ENCODE results near the gene B4GALNT3. TPM values are rescaled to one million over a fixed set of nuclear protein-coding genes. Genes with fewer than 3 reads are reported as not detected.
A peak's percentile ranks its signal among the peaks of the same experiment; 100 is the strongest.
"Not testable (repeated sequence)": the region's sequence is repeated elsewhere in the genome, so short reads cannot be mapped to it uniquely, and the experiment has no call there.

Gene B4GALNT3
- total RNA-seq, 1 experiment from 2014 or later = 23.3 TPM

- Histone ChIP-seq H4K91ac (ENCODE audit: insufficient read length, low read depth, low read length) (no peak overlapping the region), H2BK20ac (ENCODE audit: low read depth, low read length, poor library complexity, severe bottlenecking) (no peak overlapping the region), H3K79me1 (ENCODE audit: insufficient read depth, low read depth, low read length, poor library complexity, severe bottlenecking) (no peaks in the 10 kb centered on the region), H2AFZ (ENCODE audit: low read length) (peak overlapping the region; percentile 86), H3K4me2 (ENCODE audit: insufficient read depth, insufficient read length, low read length) (peak overlapping the region; percentile 22), H3K14ac (ENCODE audit: insufficient read depth, low read length) (peak overlapping the region; percentile 74; the same call in 1 of the 2 replicates), H3K18ac (ENCODE audit: insufficient read length, low read depth, low read length) (peak overlapping the region; percentile 89), H3K23ac (ENCODE audit: insufficient read length, low read depth, low read length) (no peak overlapping the region), H2BK12ac (ENCODE audit: insufficient read length, low read depth, low read length) (no peak overlapping the region), H4K8ac (replicated peaks; ENCODE audit: insufficient read length, low read depth, low read length) (no peak overlapping the region), H3K9me3 (ENCODE audit: control insufficient read depth, low read depth, low read length) (no peaks in the 10 kb centered on the region), H3K4ac (ENCODE audit: low read depth, low read length) (no peak overlapping the region; the same call in 1 of the 2 replicates), H2BK15ac (ENCODE audit: low read depth, low read length) (no peak overlapping the region; the same call in 1 of the 2 replicates), H3T11ph (ENCODE audit: low read length) (no peak overlapping the region), H3K23me2 (ENCODE audit: insufficient read length, low read depth, low read length, poor library complexity, severe bottlenecking) (no peaks in the 10 kb centered on the region), H3K4me1 (ENCODE audit: insufficient read depth, low read length) (peaks cover 2% of the 10 kb centered on the region; the same call in 1 of the 2 replicates), H2BK120ac (ENCODE audit: low read depth, low read length, poor library complexity, severe bottlenecking) (peak overlapping the region; percentile 69), H4K5ac (ENCODE audit: insufficient read length, low read depth, low read length) (no peak overlapping the region), H2BK5ac (ENCODE audit: insufficient read length, low read length) (no peak overlapping the region), H3K56ac (ENCODE audit: insufficient read length, low read depth, low read length) (no peak overlapping the region), H3K9ac (ENCODE audit: extremely low read depth, insufficient read length, low read length) (no peak overlapping the region), H2AK5ac (ENCODE audit: insufficient read length, low read length) (no peak overlapping the region), H4K20me1 (ENCODE audit: control insufficient read depth, insufficient read depth, insufficient read length) (no peaks in the 10 kb centered on the region), H3K27ac (ENCODE audit: insufficient read length, low read depth, low read length) (no peak overlapping the region), H3K79me2 (ENCODE audit: insufficient read depth, low read length) (no peaks in the 10 kb centered on the region), H3K27me3 (ENCODE audit: insufficient read depth, low read length) (no peaks in the 10 kb centered on the region)
- peaks cover 10% of the 10 kb centered on the region for H3K27me3 Mint-ChIP-seq (ENCODE audit: low read depth)
- H3K4me1 Mint-ChIP-seq = peaks cover 26 to 37% of the 10 kb centered on the region in 2 experiments
- peak; percentile 26 for DNase-seq
- no CpG with 5 or more reads among the region's 14 CpGs for WGBS (ENCODE audit: extremely low coverage, insufficient read length, low lambda C conversion rate)
- TF ChIP-seq CTCF (conservative IDR thresholded peaks at IDR 0.05) = no peak
- H3K9me3 Mint-ChIP-seq = peaks cover 2 to 6% of the 10 kb centered on the region in 2 experiments; a peak in 3 of 5 replicates
- peaks cover 0 to 2% (median 0%) of the 10 kb centered on the region in 3 experiments; a peak in 3 of 7 replicates for H3K36me3 Mint-ChIP-seq (ENCODE audit: insufficient read depth in 1 of 3, low read depth in 3 of 3)
- no peak overlapping the region; a peak in 1 of 7 replicates for H3K27ac Mint-ChIP-seq
- no peak overlapping the region for H3K4me3 Mint-ChIP-seq
Observed at GRCh38 chr12:576615-577110, 116.9 kb downstream of the B4GALNT3 start.

DNA sequence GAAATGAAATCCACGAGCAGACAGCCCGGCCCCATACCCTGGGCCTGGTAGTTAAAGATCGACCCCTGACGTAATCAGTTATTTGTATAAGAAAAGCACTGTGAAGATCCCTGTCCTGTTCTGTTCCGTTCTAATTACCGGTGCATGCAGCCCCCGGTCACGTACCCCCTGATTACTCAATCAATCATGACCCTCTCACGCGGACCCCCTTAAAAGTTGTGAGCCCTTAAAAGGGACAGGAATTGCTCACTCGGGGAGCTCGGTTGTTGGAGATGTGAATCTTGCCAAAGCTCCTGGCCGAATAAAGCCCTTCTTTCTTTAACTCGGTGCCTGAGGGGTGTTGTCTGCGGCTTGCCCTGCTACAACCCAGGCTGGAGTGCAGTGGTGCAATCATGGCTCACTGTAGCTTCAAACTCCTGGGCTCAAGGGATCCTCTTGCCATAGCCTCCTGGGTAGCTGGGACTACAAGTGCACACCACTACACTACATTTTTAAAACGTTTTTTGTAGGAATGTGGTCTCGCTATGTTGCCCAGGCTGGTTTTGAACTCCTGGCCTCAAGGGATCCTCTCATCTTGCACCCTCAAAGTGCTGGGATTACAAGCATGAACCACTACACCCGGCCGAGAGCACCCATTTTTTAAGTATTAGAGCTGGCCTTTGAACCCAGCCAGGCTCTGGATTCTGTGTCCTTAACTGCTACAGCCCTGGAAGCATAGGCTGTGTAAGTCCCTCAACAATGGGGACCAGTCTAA, 118.4 kb downstream of the B4GALNT3 start:
- not testable (repeated sequence) for H3K4me3 Mint-ChIP-seq; H2BK5ac ChIP-seq (ENCODE audit: insufficient read length, low read length); DNase-seq; H3K23me2 ChIP-seq (ENCODE audit: insufficient read length, low read depth, low read length, poor library complexity, severe bottlenecking); H3K23ac ChIP-seq (ENCODE audit: insufficient read length, low read depth, low read length); H4K91ac ChIP-seq (ENCODE audit: insufficient read length, low read depth, low read length); H2AFZ ChIP-seq (ENCODE audit: low read length); H3K27me3 ChIP-seq (ENCODE audit: insufficient read depth, low read length); H3K56ac ChIP-seq (ENCODE audit: insufficient read length, low read depth, low read length); H3K79me1 ChIP-seq (ENCODE audit: insufficient read depth, low read depth, low read length, poor library complexity, severe bottlenecking); H3K9ac ChIP-seq (ENCODE audit: extremely low read depth, insufficient read length, low read length); H3K18ac ChIP-seq (ENCODE audit: insufficient read length, low read depth, low read length); H3K9me3 ChIP-seq (ENCODE audit: control insufficient read depth, low read depth, low read length); H2BK12ac ChIP-seq (ENCODE audit: insufficient read length, low read depth, low read length); H3K79me2 ChIP-seq (ENCODE audit: insufficient read depth, low read length); H3K14ac ChIP-seq (ENCODE audit: insufficient read depth, low read length); H4K5ac ChIP-seq (ENCODE audit: insufficient read length, low read depth, low read length); H3K4ac ChIP-seq (ENCODE audit: low read depth, low read length); H3K27ac ChIP-seq (ENCODE audit: insufficient read length, low read depth, low read length); H2BK120ac ChIP-seq (ENCODE audit: low read depth, low read length, poor library complexity, severe bottlenecking); H2BK15ac ChIP-seq (ENCODE audit: low read depth, low read length); H2BK20ac ChIP-seq (ENCODE audit: low read depth, low read length, poor library complexity, severe bottlenecking); H3K4me2 ChIP-seq (ENCODE audit: insufficient read depth, insufficient read length, low read length); H3T11ph ChIP-seq (ENCODE audit: low read length); H4K8ac ChIP-seq (replicated peaks; ENCODE audit: insufficient read length, low read depth, low read length); H2AK5ac ChIP-seq (ENCODE audit: insufficient read length, low read length); H3K9me3 Mint-ChIP-seq; H4K20me1 ChIP-seq (ENCODE audit: control insufficient read depth, insufficient read depth, insufficient read length); H3K36me3 Mint-ChIP-seq (ENCODE audit: insufficient read depth in 1 of 3, low read depth in 3 of 3); H3K4me1 ChIP-seq (ENCODE audit: insufficient read depth, low read length)
- no CpG with 5 or more reads among the region's 19 CpGs for WGBS (ENCODE audit: extremely low coverage, insufficient read length, low lambda C conversion rate)
- peaks cover 10% of the 10 kb centered on the region for H3K27me3 Mint-ChIP-seq (ENCODE audit: low read depth)
- H3K4me1 Mint-ChIP-seq = peaks cover 24 to 40% of the 10 kb centered on the region in 2 experiments
- H3K27ac Mint-ChIP-seq = peak overlapping the region in 1 of 3 experiments; percentile 32; a peak in 1 of 7 replicates

All from H9 (cell line).